22Rv1 (cell line): ENCODE results near the gene RELA.
"Not testable (repeated sequence)": the region's sequence is repeated elsewhere in the genome, so short reads cannot be mapped to it uniquely, and the experiment has no call there.

Source experiments
- H3K27ac ChIP-seq: fragments of 450-650 bp; 2 replicates; pipeline ENCODE4 v1.5.1; 2017
- CTCF ChIP-seq: fragments of 450-650 bp; IDR thresholded peaks from 2 replicates; pipeline ENCODE4 v1.5.1; 2017; ENCODE audit warnings: mild to moderate bottlenecking
- ZFX ChIP-seq: fragments of 450-650 bp; IDR thresholded peaks from 2 replicates; pipeline ENCODE4 v1.6.1; 2017; ENCODE audit warnings: antibody characterized with exemption, borderline replicate concordance

RELA gene

GRCh38 chr11:65662799-65663638 is at the start of gene RELA:
Gene RELA, minus strand, starts transcription at chr11:65662916. Its CDS starts 84 bp downstream, at chr11:65662832.
- TF ChIP-seq ZFX = no peak
- no peak; the same call in 1 of the 2 replicates for TF ChIP-seq CTCF
- peak within 1 kb of the TSS; percentile 95 for H3K27ac ChIP-seq

GRCh38 chr11:65711785-65712632 is 49.3 kb upstream of the RELA start, which contains the start of gene KAT5:
Gene KAT5, plus strand, starts transcription at chr11:65712252. Its CDS starts 16 bp downstream, at chr11:65712268.
- TF ChIP-seq CTCF = peak; percentile 98
- no peak for TF ChIP-seq ZFX
- peak within 1 kb of the TSS; percentile 96 for H3K27ac ChIP-seq

- peak overlapping the region; percentile 96 for H3K27ac ChIP-seq
- no peak for TF ChIP-seq CTCF
- no peak for TF ChIP-seq ZFX
Observed at GRCh38 chr11:65710421-65710820, 47.7 kb upstream of the RELA start.

GRCh38 chr11:65709661-65710060 is 46.9 kb upstream of the RELA start:
- H3K27ac ChIP-seq = no peak overlapping the region
- TF ChIP-seq ZFX = no peak
- no peak for TF ChIP-seq CTCF

- no peak for TF ChIP-seq CTCF
- TF ChIP-seq ZFX = no peak
Observed at GRCh38 chr11:65708451-65708850, 45.7 kb upstream of the RELA start.

GRCh38 chr11:65707002-65707401 is 44.3 kb upstream of the RELA start:
- H3K27ac ChIP-seq = not testable (repeated sequence)

More at GRCh38 chr11:65708451-65708850, 45.7 kb upstream of the RELA start:
- no peak overlapping the region for H3K27ac ChIP-seq

GRCh38 chr11:65706303-65706763 is 43.6 kb upstream of the RELA start:
- not testable (repeated sequence) for H3K27ac ChIP-seq
- peak; percentile 83 for TF ChIP-seq CTCF
